H1 (cell line): Measurements from ENCODE around the gene MRPL52. TPM values are rescaled to one million over a fixed set of nuclear protein-coding genes. Genes with fewer than 3 reads are reported as not detected.

Source experiments
- BACH1 ChIP-seq: IDR thresholded peaks from 2 replicates; pipeline ENCODE4 v1.6.1; 2012; ENCODE audit warnings: low read length, improper control_type of control experiment
- BCL11A ChIP-seq, 2 experiments: IDR thresholded peaks; one replicate each; pipeline ENCODE4 v1.6.1; 2011; ENCODE audit warnings: low read depth in 2 of 2, low read length in 2 of 2, mild to moderate bottlenecking in 2 of 2
- CTBP2 ChIP-seq: IDR thresholded peaks from 2 replicates; pipeline ENCODE4 v1.7.0; 2011; ENCODE audit warnings: borderline replicate concordance, mild to moderate bottlenecking, moderate library complexity, mixed read lengths, low read length; ENCODE audit not compliant: insufficient read depth, insufficient read length
- EGR1 ChIP-seq: IDR thresholded peaks from 2 replicates; pipeline ENCODE4 v1.6.1; 2011; ENCODE audit warnings: low read depth, low read length, borderline replicate concordance
- NANOG ChIP-seq: IDR thresholded peaks from 2 replicates; pipeline ENCODE4 v1.6.1; 2011; ENCODE audit warnings: low read length, low read depth, mild to moderate bottlenecking, inconsistent platforms; ENCODE audit not compliant: insufficient read depth, poor library complexity, severe bottlenecking
- POLR2AphosphoS5 ChIP-seq: IDR thresholded peaks from 2 replicates; pipeline ENCODE4 v1.6.1; 2011; ENCODE audit warnings: low read depth, low read length
- SP2 ChIP-seq: IDR thresholded peaks from 2 replicates; pipeline ENCODE4 v1.6.1; 2012; ENCODE audit warnings: mild to moderate bottlenecking, low read length, inconsistent platforms
- polyA plus RNA-seq, 7 experiments: library from polyadenylated mRNA; depleted of rRNA in 3 of 7; stranded (reverse) in 5 of 7; unstranded in 2 of 7; fragments of >200 nt in 5 of 7; fragments of 200-250 nt in 2 of 7; gene quantifications; 1 replicate in 5 of 7; 2 replicates in 1 of 7; 4 replicates in 1 of 7; pipeline versions ENCODE4 v1.2.1 to v1.2.3, GENCODE V29; 2011 to 2013; ENCODE audit warnings: missing spikeins in 2 of 7, mixed read lengths in 2 of 7
- total RNA-seq: library from RNA; stranded (reverse); fragmentation: NEBNext Ultra II Directional; extraction: Animal tissue kit (Norgen Biotek cat#: 25700); gene quantifications from 2 replicates; pipeline ENCODE4 v1.2.1, GENCODE V29; 2021
- TF ChIP-seq, protein P1 (sequence below): IDR thresholded peaks from 2 replicates; pipeline ENCODE4 v1.6.1; 2012; ENCODE audit warnings: inconsistent platforms

MRPL52 gene
- total and polyA plus RNA-seq, 2 of the 8 experiments (the other 6 are each of a cell fraction or from before 2014, with no cell fraction given), result 70.5 to 176 TPM

DNA sequence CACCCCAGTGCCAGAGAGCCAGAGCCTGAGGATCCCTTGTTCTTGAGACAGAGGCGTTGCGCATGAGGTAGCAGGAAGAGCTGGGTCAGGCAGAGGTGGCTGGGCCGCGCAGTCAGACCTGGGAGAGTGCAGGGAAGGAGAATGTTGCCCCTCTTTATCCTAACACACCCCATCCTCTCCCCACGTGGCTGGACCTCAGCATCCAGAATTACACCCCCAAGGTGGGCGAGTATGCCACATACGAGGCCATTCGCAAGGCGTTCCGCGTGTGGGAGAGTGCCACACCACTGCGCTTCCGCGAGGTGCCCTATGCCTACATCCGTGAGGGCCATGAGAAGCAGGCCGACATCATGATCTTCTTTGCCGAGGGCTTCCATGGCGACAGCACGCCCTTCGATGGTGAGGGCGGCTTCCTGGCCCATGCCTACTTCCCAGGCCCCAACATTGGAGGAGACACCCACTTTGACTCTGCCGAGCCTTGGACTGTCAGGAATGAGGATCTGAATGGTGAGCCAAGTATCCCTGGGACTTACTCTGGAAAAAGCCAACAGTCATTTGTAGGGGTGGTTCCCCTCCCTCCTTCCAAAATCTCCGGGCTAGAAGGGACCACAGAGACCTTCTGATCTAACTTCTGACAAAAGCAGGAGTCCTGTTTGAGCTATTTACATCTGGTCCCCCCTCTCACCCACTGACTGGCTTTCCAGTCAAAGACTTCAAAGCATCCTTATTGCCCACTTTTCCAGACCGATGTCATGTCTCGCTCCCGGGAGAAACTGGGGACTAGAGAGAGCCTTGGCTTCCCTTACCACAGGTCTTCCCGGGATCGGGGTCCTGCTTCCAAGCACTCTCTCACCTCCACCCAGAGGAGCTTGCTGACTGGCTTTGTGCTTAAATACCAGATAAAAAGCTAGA is 12.8 kb downstream of the MRPL52 start (continued):
- TF ChIP-seq NANOG, result no peak
- TF ChIP-seq SP2, result no peak
- TF ChIP-seq CTBP2, result no peak
- TF ChIP-seq BACH1, result no peak
- no peak for TF ChIP-seq EGR1
- TF ChIP-seq BCL11A (IDR thresholded peaks at IDR 0.05; ENCODE audit: low read depth in 2 of 2, low read length in 2 of 2), result no peak
- TF ChIP-seq POLR2AphosphoS5, result no peak
- TF ChIP-seq, protein P1, sequence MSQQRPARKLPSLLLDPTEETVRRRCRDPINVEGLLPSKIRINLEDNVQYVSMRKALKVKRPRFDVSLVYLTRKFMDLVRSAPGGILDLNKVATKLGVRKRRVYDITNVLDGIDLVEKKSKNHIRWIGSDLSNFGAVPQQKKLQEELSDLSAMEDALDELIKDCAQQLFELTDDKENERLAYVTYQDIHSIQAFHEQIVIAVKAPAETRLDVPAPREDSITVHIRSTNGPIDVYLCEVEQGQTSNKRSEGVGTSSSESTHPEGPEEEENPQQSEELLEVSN, result no peak
- TF ChIP-seq, all 59 proteins: peak for 0
